Colonic mucosa (tissue), 4 donors: ENCODE results near the gene ADGRL3. TPM values are rescaled to one million over a fixed set of nuclear protein-coding genes. Genes with fewer than 3 reads are reported as not detected.

Experiments
- DNase-seq: peaks from one replicate; pipeline ENCODE4 v3.0.0-alpha.2; 2020
- H3K27ac ChIP-seq: fragments of 200-600 bp; one replicate; pipeline ENCODE4 v1.8.0; 2021
- H3K27me3 ChIP-seq: fragments of 200-600 bp; one replicate; pipeline ENCODE4 v1.8.0; 2021
- H3K36me3 ChIP-seq: fragments of 200-600 bp; one replicate; pipeline ENCODE4 v1.8.0; 2021
- H3K4me1 ChIP-seq: fragments of 200-600 bp; one replicate; pipeline ENCODE4 v1.8.0; 2021; ENCODE audit warnings: mild to moderate bottlenecking
- H3K4me3 ChIP-seq: fragments of 200-600 bp; one replicate; pipeline ENCODE4 v1.8.0; 2021
- H3K9ac ChIP-seq, 2 donors: one replicate each; pipeline ENCODE4 v1.7.0; 2013; ENCODE audit warnings: control low read depth in 2 of 2, low read depth in 2 of 2, low read length in 2 of 2
- H3K9me3 ChIP-seq: fragments of 200-600 bp; one replicate; pipeline ENCODE4 v1.8.0; 2021
- intact Hi-C: fragments of 100-400 bp; cut with DNase I; formaldehyde crosslinking; loops from one replicate; pipeline ENCODE4 v1.14.1; 2022
- total RNA-seq, 2 donors: library from RNA; stranded (reverse); fragmentation: NEBNext Ultra II Directional in 1 of 2; extraction: Animal tissue kit (Norgen Biotek cat#: 25700) in 1 of 2; gene quantifications; one replicate each; pipeline ENCODE4 v1.2.1, GENCODE V29; 2021
- TF ChIP-seq, protein P1 (sequence below): fragments of 200-600 bp; IDR thresholded peaks from one replicate; pipeline ENCODE4 v1.8.0; 2022; ENCODE audit warnings: antibody characterized with exemption, mild to moderate bottlenecking
- donor health status: healthy.
- donor health status: DM: no; HTN: no; CAD: no.
- donor health status: DM: no; HTN: no; CAD: no.

ADGRL3 gene
- total RNA-seq, 2 donors from 2014 or later: 4.1 to 4.4 TPM

DNA sequence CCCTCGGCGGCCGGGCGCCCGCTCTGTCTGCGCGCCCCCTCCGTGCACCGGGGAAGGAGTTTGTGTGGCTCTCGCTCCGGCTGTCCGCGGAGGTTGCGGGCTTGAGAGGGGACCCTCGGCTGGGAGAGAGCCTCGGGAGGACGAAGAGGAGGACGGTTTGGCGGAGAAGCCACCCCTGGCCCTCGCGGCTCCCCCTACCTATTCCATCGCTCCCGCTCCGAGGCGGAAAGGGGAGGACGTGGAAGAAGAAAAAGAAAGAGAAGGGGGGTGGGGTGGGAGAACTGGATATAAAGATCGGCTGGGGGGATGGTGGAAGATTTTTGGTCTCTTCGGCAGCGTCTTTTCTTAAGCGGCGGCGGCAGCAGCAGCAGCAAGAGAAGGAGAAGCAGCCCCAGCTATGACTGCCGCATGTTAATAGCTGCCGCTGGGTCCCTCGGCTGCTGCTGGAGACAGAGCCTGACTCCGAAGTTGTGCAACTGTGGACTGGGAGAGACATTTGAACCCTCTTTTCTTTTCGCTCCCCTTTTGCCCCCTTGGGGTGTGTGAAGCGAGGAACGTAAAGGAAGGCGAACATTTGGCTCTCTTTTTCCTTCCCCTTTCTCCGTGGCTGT lies 895 bp downstream of the ADGRL3 start:
- Histone ChIP-seq H3K36me3 (no peaks in the 10 kb centered on the region), H3K27me3 (peaks cover 36% of the 10 kb centered on the region), H3K4me1 (no peaks in the 10 kb centered on the region), H3K9me3 (no peaks in the 10 kb centered on the region), H3K4me3 (peak overlapping the region; percentile 30), H3K27ac (peak overlapping the region; percentile 22), H3K9ac (peak overlapping the region in 1 of 2 donors; percentile 49)
- DNase-seq: no peak
- TF ChIP-seq, protein P1, sequence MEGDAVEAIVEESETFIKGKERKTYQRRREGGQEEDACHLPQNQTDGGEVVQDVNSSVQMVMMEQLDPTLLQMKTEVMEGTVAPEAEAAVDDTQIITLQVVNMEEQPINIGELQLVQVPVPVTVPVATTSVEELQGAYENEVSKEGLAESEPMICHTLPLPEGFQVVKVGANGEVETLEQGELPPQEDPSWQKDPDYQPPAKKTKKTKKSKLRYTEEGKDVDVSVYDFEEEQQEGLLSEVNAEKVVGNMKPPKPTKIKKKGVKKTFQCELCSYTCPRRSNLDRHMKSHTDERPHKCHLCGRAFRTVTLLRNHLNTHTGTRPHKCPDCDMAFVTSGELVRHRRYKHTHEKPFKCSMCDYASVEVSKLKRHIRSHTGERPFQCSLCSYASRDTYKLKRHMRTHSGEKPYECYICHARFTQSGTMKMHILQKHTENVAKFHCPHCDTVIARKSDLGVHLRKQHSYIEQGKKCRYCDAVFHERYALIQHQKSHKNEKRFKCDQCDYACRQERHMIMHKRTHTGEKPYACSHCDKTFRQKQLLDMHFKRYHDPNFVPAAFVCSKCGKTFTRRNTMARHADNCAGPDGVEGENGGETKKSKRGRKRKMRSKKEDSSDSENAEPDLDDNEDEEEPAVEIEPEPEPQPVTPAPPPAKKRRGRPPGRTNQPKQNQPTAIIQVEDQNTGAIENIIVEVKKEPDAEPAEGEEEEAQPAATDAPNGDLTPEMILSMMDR: no peak
- intact Hi-C loops: no loop called here

GRCh38 chr4:61201561-61201960 lies 1.4 kb downstream of the ADGRL3 start:
- Histone ChIP-seq H3K9ac (peak overlapping the region in 1 of 2 donors; percentile 49), H3K9me3 (no peaks in the 10 kb centered on the region), H3K27ac (peak overlapping the region; percentile 22), H3K4me1 (no peaks in the 10 kb centered on the region), H3K36me3 (no peaks in the 10 kb centered on the region), H3K4me3 (peak overlapping the region; percentile 30), H3K27me3 (peaks cover 36% of the 10 kb centered on the region)
- intact Hi-C loops: no loop called here
- TF ChIP-seq, protein P1: no peak
- DNase-seq: no peak

DNA sequence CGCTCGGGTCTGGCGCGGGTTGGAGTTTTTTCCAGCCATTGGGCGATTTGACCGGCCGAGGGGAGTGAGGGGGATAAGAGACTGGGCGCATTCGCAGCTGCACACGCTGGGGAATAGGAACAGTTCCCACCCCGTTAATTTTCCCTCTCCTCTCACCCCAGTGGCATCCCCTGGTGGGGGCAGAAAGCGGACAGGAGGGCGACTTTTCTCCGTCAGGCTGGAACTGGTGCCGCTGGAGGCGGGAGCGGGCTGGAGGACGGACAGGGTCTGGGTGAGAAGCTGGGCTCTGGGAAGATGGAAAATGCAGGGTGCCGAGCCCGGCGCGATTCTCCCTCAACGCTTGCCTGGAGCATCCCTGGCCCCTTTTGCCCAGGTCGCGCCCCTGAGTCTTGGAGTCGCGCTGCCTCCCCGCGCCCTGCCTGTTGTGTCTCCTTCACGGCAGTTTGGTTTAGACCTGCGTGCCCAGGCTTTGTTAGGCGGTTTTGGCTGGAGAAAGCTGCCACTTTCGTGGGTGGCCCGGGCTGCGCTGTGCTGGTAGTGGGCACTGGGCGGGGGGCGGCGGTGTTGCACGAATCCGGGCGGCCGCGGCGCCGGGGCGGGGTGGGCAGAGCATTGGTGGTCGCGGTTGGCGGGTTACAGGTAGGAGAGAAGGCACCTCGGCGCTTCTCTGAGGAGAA lies 2.0 kb downstream of the ADGRL3 start:
- Histone ChIP-seq H3K4me1 (no peaks in the 10 kb centered on the region), H3K4me3 (peak overlapping the region; percentile 30), H3K27ac (no peak overlapping the region), H3K9ac (peak overlapping the region in 1 of 2 donors; percentile 49), H3K9me3 (no peaks in the 10 kb centered on the region), H3K36me3 (no peaks in the 10 kb centered on the region), H3K27me3 (peaks cover 36% of the 10 kb centered on the region)
- intact Hi-C loops: no loop called here
- TF ChIP-seq, protein P1: no peak
- no peak for DNase-seq

DNA sequence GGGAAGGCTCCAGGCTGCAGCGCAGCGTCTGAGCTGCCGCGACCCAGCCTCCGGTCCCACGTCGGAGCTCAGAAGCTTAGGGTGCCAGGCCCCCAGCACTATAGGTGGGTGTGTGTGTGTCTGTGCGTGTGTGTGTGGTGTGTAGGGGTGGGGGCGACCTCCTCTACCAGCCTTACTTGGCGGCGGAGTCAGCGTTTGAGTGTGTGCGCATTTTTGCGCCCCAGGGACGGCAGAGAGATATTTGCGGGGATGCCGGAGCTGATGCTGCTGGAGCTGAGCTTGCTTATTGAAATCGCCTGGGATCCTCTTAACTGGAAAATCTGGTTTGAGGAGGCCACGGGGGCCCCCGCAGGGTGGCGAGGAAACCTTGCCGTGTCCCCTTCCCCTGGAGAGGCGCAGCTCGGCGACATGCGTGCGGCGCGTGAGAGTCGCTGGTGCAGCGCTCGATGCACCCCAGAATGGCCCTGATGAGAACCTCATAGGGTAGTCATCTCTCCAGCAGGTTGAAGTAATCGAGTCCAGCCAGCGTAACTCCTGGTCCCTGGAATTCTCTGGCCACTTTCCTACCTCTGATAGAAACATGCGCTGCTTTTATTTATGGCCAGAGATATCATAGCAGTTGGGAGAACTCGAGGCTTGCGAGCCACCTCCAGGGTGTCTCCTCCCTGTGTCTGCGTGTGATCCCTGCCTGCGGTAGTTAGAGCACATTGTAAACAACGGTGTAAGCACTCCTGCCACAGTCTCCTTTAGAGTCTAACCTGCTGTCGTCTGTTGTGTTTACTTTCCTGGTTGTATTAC lies 2.7 kb downstream of the ADGRL3 start:
- peak overlapping the region in 1 of 2 donors; percentile 8 for H3K9ac ChIP-seq
- H3K27me3 ChIP-seq: peaks cover 36% of the 10 kb centered on the region
- no peaks in the 10 kb centered on the region for H3K36me3 ChIP-seq
- no peak for DNase-seq
- no peak overlapping the region for H3K27ac ChIP-seq
- H3K9me3 ChIP-seq: no peaks in the 10 kb centered on the region
- TF ChIP-seq, protein P1: no peak
- H3K4me1 ChIP-seq: no peaks in the 10 kb centered on the region
- peak overlapping the region; percentile 30 for H3K4me3 ChIP-seq
- intact Hi-C loops: no loop called here

GRCh38 chr4:61203436-61203790 lies 3.3 kb downstream of the ADGRL3 start:
- Histone ChIP-seq H3K36me3 (no peaks in the 10 kb centered on the region), H3K9me3 (no peaks in the 10 kb centered on the region), H3K27ac (no peak overlapping the region), H3K4me3 (peak overlapping the region; percentile 30), H3K9ac (no peak overlapping the region), H3K4me1 (no peaks in the 10 kb centered on the region), H3K27me3 (peaks cover 36% of the 10 kb centered on the region)
- intact Hi-C loops: no loop called here
- DNase-seq: no peak
- TF ChIP-seq, protein P1: no peak
